Fibroblast of peridontal ligament (primary cell): ENCODE data around the gene DACT3.

Experiments
- DNase-seq: peaks from one replicate; pipeline ENCODE4 v3.0.0-alpha.2; 2010; ENCODE audit errors: extremely low read depth

The DACT3 gene

DNA sequence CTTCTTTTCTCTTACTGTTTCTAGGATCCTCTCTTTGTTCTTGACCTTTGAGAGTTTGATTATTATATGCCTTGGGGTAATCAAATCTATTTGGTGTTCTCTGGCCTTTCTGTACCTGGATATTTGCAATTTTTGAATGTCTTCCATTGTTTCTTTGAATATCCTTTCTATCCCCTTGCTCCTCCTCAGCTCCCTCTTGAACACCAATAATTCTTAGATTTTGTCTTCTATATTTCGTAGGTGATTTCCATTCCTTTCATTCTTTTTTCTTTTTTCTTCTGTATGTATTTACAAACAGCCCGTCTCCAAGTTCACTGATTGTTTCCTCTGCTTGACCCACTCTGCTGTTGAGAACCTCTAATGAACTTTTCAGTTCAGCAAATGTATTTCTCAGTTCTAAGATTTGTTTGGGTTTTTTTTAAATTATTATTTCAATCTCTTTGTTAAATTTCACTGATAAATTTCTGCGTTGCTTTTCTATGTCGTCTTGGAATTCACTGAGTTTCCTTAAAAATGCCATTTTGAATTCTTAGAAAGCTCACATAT lies 62.5 kb downstream of the DACT3 start:
- DNase-seq, result no peak
